Bronchial epithelial cell (primary cell): ENCODE data around the gene IFITM1. TPM values are rescaled to one million over a fixed set of nuclear protein-coding genes. Genes with fewer than 3 reads are reported as not detected.
A peak's percentile ranks its signal among the peaks of the same experiment; 100 is the strongest.

Experiments used
- DNase-seq: peaks from one replicate; pipeline ENCODE4 v3.0.0-alpha.2; 2010; ENCODE audit warnings: low read depth
- FAIRE-seq: peaks from 2 replicates; lab custom pipeline; 2011; peaks lifted over from hg19 to GRCh38; lab: Jason Lieb, UNC
- H3K27me3 ChIP-seq: 2 replicates; pipeline ENCODE4 v1.5.1; 2011; ENCODE audit warnings: low read length; ENCODE audit not compliant: control insufficient read depth, insufficient read depth
- H3K36me3 ChIP-seq: 2 replicates; pipeline ENCODE4 v1.5.1; 2011; ENCODE audit warnings: low read length; ENCODE audit not compliant: control insufficient read depth, insufficient read depth
- H3K4me3 ChIP-seq: 2 replicates; pipeline ENCODE4 v1.5.1; 2011; ENCODE audit warnings: mild to moderate bottlenecking, low read depth, low read length, control low read depth
- CTCF ChIP-seq: IDR thresholded peaks from 2 replicates; pipeline ENCODE4 v1.5.1; 2011; ENCODE audit warnings: mild to moderate bottlenecking, moderate library complexity, low read length, control low read depth, inconsistent platforms; ENCODE audit not compliant: insufficient read depth, severe bottlenecking
- total RNA-seq: library from RNA; depleted of rRNA; stranded (reverse); fragments of >200 nt; gene quantifications from 2 replicates; pipeline ENCODE4 v1.2.1, GENCODE V29; 2014

Gene IFITM1
- total RNA-seq, 1 donor from 2014 or later = 1.8 TPM

GRCh38 chr11:297051-297585, 16.7 kb upstream of the IFITM1 start:
- FAIRE-seq = no peak
- no peak for DNase-seq
- H3K4me3 ChIP-seq = no peak overlapping the region

DNA sequence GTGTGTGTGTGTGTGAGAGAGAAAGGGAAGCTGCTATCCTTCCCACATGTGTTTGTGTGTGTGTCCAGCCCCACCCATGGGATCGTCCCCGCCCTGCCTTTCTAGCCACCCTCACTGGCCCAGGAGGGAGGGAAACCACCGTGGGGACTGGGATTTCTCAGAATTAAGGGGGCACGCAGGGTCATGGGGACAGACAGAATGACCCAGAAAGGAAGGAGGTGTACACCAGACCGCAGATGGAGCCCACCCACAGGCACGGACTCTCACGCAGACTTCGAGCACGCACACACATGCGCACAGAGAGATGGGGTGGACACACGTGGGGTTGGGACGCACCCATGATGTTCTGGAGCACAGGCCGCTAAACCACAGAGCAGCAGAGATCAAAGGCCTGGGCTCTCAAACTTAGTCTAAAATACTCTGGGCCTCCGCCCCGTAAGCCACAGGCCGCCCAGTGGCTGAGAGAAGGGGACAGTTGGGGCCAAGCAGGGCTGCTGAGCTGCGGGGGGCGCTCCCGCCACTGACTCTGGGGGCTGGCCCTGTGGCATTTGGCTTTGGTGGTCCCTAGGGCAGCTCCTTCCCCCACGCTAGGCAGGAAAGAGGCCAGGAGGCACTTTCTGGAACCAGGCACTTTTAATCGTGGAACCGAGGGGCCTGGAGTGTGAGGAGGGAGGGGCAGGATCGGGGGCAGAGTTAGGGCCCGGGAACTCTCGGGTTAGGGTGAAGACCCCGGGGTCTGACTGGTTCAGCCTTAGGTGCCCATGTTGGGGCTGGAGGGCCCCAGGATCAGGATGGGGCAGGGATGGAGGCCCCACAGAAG, 16.0 kb upstream of the IFITM1 start:
- FAIRE-seq = no peak
- Histone ChIP-seq H3K36me3 (no peaks in the 10 kb centered on the region), H3K4me3 (no peak overlapping the region), H3K27me3 (peaks cover 12% of the 10 kb centered on the region)
- no peak for TF ChIP-seq CTCF
- no peak for DNase-seq

More at GRCh38 chr11:297051-297585, 16.7 kb upstream of the IFITM1 start:
- no peak for TF ChIP-seq CTCF
- no peaks in the 10 kb centered on the region for H3K36me3 ChIP-seq
- peaks cover 12% of the 10 kb centered on the region for H3K27me3 ChIP-seq

- DNase-seq = no peak
- Histone ChIP-seq H3K36me3 (no peaks in the 10 kb centered on the region), H3K27me3 (peaks cover 12% of the 10 kb centered on the region), H3K4me3 (no peak overlapping the region)
- no peak for FAIRE-seq
- TF ChIP-seq CTCF = no peak
Measured at GRCh38 chr11:298406-299065, 15.3 kb upstream of the IFITM1 start.

DNA sequence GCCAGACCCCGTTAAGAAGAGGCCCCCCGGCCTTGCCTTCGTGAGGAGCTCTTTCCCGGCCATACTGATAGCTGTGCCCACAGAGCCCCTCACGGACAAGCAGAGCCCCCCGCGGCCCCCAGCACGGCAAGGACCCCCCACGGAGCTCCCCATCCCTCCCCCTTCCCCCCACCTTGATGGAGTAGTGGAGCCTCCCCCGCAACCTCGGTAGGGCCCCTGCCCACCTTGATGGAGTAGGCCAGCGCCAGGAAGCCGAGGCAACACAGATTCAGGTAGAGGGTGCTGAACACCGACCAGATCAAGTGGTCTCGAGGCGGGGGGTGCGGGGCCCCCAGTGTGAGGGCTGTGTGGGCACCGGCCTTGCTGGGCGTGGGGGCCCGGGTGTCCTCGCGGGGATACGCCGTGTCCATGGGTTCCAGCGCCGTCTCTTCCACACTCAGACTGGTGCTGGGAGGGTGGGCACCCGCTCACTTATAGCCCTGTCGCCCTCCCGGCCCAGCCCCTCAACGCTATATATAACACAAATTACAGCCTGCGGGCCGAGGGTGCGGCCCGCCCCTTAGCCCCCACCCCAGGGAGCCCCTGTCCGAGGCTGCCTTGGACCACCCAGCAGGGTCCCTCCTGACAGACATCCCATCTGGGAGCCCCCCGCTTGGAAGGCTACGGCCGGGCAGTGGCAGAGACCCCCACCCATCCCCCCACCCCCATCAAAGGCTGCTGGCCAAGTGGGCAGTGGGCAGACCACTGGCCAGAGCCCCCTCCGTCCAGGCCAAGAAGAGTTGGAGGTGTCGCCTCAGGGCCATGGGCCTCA, 14.6 kb upstream of the IFITM1 start, which contains the start of gene IFITM5:
Gene IFITM5, minus strand, starts transcription at position 446 of the 811 bp plus-strand sequence. Its CDS starts 36 bp downstream, at position 410.
- peaks cover 12% of the 10 kb centered on the region for H3K27me3 ChIP-seq
- FAIRE-seq (no peak), DNase-seq (no peak)
- H3K4me3 ChIP-seq = no peak within 1 kb of the TSS
- TF ChIP-seq CTCF = no peak
- no peaks in the 10 kb centered on the region for H3K36me3 ChIP-seq

GRCh38 chr11:299951-300735, 13.7 kb upstream of the IFITM1 start:
- peaks cover 12% of the 10 kb centered on the region for H3K27me3 ChIP-seq
- DNase-seq (no peak), FAIRE-seq (no peak)
- TF ChIP-seq CTCF = peak; percentile 4
- H3K36me3 ChIP-seq = no peaks in the 10 kb centered on the region
- no peak overlapping the region for H3K4me3 ChIP-seq
